ENCODE data around the gene SMIM36.
"Not testable (repeated sequence)": the region's sequence is repeated elsewhere in the genome, so short reads cannot be mapped to it uniquely, and the experiment has no call there.

SMIM36 gene

DNA sequence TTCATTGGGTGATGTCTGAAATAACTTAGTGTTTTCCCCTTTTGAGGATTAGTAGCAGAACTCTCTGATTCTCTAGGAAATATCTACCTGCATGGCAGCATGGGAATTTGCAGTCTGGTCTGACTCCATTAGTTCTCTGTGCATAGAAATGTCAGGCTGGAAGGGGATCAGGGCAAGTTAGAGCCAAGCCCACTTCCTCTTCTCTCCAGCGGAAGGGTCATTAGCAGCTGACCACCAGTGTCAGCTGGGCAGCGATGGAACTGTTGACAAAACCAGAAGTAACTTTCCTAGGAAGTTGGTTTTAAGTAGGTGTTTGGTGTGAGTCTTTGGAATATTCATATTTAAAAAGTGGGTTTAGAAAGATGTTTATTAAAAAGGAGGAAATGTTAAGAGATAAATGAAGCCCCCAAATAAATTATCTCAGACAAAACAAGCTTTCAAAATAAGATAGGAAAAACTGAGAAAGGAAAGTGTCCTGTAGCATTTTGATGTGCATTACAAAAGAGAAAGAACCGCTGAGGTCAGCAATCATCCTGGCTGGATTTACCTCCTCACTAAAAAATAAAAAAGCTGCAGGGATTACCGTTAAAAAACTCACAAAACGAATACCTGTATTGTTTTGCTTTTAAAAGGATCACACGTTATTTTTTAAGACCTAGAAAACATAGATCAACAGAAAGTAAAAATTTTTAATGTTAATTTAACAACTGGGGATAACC lies 57.3 kb downstream of the SMIM36 start:
- no peak for DNase-seq

DNA sequence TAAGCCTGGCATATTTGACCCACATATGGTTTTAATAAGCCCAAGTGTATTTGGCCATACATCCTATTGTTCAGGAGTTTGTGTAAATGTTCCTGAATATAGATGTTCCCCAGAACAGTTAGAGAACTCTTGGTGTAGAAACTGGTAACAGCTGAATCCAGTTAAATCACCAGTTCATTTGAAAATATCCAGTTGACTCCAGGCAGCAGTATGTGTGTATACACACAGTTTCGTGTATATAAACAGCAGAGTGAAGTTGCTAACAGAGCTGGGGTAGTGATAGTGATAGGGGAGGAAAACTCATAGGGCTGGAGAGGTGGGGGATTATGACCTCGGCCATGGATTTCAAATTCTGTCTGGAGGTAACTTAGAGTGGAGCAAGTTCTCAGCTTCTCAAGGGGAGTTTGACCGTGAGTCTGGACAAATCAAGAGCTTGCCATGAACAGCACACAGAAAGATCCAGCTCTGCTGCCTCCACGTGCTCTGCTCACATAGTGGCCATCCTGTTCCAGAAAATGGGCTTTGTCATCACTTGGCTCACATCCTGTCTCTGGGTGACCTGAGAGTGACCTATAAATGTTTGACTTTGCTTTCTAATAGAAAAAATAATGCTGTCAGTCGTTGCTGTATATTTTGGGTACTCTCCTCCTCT lies 59.0 kb downstream of the SMIM36 start:
- DNase-seq = no peak

DNA sequence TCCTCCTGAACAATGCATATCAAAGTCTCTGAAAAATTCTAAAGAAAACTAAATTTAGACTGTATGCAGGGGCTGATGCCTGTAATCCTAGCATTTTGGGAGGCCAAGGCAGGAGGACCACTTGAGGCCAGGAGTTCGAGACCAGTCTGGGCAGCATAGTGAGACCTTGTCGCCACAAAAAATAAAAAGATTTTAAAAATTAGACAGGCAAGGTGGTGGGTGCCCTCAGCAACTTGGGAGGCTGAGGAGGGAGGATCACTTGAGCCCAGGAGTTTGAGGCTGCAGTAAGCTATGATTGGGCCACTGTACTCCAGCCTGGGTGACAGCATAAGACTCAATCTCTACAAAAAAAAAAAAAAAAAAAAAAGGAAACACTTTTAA lies 59.5 kb downstream of the SMIM36 start:
- DNase-seq = no peak

DNA sequence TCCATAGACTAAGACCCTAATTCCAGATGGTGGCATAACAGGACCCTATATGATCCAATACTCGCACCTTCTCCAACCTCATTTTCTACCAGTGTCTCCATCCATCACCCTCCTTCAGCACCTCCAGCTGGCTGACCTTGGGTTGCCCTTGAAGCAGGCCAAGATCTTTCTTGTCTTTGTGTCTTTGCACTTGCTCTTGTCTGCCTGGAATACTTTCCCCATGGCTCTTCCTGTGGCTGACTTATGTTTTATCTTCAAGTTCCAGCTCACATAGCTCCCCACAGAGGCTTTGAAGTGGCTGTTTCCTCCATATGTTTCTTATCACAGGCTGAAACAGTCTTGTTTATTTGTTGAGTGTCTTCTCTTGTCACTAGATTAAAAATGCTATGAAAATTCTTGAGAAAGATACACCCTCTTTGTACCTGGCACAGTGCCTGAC lies 60.0 kb downstream of the SMIM36 start:
- DNase-seq = no peak

DNA sequence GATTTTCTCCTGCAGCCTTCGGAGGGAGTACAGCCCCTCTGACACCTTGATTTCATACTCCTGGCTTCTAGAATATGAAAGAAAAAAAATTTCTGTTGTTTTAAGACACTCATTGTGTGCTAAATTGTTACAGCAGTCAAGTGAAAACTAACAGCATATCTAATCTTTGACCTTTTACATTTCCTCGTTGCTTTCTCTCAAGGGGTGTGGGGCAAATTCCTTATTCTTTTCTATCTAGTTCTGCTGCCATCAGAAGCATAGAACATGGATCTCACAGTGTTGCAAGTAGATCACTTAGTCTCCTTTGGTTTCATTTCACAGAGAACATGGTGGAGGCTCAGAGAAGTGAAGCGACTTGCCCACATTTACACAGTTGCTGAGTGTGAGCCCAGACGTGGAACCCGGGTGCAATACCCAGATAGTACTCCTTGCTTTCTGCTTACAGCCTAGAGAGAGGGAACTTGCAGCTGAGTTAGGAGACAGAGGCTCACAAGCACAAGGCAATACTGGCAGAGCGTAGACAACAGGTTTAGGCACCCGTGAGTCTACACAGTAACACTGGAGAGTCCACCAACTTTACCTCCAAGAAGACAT lies 60.9 kb downstream of the SMIM36 start:
- no peak for DNase-seq

DNA sequence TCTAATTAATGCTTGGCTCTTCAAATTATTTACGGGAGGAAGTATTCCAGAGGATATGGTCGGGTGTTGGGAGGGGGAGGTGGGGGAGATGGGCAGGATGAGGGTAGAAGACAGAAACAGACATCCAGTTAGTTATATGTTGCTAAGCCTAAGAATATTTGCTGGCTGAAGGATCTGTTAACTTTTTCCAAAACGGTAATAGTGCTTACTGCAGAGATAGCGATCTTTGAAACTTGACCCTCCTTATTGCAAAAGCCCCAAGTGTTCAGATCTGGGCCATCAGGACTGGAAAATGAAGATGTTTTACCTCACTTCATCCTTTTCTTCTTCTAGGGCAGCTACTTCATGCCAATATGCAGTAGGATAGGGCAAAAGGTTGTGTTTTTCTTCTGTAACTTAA lies 62.6 kb downstream of the SMIM36 start:
- no peak for DNase-seq

DNA sequence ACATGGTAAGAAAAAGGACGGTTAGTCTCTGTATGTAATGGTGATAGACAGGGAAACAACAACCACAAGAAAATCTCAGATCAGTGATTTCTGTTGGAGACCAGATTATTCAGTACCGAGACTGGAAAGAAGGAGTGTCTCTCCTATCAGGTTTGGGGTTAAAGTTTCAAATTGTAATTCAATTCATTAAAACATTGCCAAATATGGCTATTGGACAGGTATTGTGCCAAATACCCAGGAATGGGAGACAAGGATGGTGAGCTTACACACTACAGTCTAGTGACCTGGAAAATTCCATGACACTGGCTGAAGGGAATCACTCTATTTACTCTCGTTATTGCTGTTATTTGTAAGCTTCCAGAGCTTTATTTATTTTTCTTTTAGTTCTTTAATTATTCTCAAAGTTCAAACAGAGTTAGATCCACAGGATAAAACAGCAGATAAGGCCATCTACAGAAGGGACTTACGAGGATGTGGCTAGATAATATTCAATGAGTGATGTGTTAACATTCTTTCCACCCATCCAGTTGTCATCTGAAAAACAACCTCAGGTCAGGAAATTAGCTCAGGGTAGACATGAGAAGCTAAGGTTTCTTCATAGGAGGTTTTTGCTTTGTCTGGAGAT lies 64.6 kb downstream of the SMIM36 start:
- no peak for DNase-seq

DNA sequence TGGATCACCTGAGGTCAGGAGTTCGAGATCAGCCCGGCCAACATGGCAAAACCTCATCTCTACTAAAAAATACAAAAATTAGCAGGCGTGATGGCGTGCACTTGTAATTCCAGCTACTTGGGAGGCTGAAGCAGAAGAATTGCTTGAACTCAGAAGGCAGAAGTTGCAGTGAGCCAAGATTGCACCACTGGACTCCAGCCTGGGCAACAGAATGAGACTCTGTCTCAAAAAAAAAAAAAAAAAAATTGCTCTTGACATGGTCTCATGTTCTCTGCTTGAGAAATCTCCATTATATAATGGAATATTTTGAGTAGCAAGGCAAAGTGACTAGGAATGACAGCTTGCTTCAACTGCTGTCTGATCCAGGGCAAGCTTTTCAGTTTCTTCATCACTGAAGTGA lies 65.2 kb downstream of the SMIM36 start:
- DNase-seq = not testable (repeated sequence)

DNA sequence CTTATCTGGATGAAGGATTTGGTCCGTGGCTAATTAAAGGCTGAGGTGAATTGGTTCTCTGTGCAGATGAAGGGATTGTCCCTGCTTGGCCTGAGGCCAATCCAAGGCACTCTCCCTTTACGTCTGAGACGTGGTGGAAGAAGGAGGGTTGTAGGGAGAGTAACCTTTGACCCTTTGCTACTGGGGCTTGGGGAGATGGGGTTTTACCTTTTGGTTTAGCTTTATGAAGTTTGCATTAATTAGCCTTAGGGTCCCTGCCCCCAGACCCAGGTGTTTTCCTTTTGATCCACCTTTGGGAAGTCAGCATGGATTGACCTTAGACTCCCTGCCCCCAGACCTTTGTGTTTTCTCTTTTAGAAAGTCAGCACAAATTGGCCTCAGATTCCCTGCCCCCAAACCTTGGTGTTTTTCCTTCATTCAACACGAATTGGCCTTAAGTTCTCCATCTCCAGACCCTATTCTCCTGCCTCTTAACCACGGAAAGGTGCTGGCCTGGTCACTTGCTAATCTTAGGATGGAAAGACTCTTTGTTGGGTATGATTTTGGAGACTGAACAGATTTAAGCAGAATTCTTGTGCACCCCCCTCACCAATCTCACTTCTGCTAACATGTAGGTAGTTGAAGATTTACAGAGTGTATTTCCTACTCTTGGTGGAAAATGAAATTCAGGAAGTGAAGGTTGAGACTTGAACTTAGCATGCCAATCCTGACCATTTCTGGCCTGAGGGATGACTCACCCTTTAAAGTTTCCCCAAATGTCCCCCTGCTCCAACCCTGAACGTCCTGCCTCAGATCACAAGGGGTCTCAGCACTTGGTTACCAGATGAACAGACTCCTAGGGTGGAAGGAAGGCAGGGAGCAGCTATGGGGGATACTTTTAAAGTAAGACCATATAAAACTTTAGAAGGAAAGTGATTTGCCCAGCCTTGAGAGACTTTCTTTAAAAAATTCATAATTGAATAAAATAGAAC lies 66.5 kb downstream of the SMIM36 start:
- no peak for DNase-seq

DNA sequence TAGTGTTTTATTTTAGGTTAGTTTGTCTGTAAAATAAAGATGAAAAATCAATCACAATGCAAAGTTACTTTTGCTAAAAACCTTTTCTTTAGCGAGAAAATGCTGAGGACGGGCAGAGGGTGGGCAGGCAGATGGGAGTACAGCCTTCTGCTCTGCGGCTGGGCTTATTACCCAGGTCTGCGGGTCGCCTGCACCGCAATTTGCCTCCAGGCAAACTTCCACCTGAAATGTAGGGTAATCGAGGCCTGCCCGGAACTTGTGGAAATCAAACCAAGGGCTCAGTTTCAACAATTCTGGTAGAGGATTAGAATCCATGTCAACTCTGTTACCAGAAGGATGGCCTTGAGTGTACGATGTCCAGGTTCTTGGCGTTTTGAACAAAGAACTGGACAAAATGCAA lies 67.3 kb downstream of the SMIM36 start:
- DNase-seq = no peak

DNA sequence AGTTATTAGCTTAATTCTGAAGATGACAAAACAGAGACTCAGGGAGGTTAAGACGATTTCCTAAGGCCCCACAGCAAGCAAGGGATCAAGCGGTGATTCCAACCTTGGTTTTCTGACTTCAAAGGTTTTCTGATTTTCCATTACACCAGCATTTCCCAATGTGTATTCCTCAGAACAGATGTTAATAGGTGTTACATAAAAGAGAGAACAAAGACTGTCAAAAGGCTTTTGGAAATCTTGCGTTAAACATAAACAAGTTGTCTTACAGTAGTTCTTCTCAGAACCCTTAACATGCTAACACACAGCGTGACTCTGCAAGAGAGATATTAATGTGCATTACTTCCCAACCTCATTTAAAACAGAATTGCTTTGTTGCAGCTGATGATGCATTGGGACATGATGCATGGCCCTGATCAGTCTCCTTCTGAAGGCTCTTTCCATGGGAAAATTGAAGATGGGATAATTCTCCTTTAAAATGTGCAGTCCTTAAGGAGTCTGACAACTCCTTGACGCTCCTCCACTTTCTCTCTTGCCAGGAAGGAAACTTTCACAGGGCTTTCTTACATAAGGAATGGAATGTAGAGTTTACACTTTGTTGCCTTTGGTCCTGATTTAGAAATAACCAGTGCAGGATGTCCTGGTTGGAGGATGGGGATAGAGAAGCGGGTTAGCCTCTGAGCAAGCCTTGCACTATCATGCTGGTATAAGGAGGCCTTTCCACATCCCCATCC lies 68.1 kb downstream of the SMIM36 start:
- no peak for DNase-seq

DNA sequence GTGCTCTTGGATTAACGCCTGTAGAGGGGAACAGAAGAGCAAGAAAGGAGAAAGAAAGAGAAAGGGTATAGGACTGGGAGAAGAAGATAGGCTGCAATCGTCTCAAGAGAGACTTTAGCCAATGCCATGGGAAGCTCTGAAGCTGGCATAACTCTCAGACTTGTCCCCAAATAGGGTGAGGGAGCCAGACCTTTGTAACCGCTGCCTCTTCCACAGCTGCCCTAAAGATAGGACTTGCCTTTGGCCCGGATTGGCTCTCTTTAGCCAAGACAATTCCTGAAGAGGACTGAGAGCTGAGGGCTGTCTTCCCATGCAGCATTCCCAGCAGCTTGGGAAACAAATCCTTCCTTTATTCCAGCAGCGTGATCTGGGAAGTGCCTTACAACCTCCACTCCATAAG lies 68.8 kb downstream of the SMIM36 start:
- no peak for DNase-seq

DNA sequence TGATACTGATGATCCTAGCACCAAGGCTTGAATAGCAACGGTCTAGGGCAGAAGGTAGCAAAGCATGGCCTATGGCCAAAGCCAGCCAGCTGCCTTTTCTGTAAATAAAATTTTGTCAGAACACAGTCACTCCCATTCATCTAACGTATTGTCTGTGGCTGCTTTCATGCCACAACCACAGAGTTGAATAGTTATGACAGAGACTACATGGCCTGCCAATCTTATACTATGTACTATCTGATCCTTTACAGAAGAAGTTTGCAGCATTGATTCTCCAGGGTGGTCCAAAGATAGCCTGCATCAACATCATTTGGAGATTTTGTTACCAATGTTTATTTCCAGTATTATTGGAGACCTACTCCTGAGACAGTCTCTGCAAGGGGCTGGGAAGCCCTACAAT lies 69.7 kb downstream of the SMIM36 start:
- no peak for DNase-seq

DNA sequence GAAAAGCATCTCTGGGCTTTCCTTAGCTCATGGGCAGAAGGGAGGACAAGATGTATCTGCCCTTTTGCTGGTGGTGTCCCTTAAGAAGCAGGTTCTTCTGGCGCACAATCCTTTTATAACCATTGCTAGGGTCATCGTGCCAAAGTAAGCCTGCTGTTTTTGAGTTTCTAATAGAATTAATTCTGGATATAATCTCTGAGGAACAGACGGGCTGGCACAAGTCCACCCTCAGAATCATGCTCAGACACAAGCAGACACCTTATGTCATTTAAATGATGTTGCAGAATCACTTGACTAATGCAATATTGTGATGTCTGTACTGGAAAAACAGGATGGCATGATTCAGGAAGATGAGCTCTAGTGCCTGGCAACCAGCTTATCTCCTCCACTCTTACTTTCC lies 70.9 kb downstream of the SMIM36 start:
- DNase-seq = no peak

DNA sequence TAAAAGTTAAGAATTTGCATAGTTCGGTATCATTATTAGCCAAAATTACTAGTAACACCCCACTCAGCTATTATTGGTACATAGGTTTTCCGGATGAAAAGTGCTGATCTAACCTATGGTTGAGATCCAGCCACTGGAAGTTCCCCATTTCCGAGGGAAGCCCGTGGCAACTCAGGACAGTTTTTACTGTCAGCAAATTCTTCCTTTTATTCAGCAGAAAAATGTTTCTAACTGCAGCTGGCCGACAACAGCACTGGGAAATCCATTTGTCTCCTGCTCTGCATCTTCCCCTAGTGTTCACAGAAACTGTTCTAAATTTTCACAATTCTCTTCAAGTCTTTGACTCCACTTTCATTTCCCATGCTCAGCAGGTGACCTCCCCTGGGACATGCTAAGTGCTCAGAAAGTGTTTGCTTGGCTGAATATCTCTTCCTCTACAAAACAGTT lies 74.1 kb downstream of the SMIM36 start:
- DNase-seq = no peak

DNA sequence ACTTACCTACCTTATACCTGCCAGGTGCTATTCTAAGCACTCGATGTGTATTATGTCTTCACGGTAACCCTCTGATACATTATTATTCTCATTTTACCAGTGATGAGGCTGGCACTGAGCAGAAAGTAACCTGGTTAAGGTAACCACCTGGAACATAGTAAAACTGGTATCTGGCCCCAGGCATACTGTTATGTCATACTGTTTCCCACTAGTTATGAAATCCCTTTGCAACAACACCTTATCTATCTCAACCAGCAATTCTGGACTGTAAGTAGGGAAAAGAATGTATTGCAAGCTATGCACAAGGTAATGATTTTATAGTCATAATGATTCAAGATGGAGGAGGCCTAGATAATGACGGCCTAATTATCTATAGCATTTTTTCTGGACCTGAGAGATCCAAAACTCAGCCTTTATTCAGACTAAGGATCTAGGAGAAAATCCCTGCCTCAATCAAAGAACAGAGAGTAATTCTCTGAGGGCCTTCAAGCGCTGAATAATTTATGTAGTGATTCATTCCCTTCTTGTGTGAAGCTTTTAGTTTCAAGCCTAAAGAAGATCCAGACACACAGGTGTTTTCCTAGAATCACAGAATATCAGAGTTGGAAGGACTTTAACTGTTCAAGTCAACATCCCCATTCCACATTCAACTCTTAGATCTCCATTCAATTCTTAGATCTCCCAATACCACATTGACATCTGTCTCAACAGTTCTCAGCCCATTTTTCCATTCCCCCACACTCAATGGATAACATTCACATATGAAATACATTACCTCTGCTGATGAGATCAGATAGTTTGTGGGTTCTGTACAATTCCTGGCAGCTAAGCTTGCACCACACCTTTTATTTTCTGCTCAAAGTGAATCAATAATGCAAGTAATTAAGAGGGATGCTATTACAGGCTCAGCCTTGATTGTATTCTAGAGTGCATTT lies 74.8 kb downstream of the SMIM36 start:
- no peak for DNase-seq

DNA sequence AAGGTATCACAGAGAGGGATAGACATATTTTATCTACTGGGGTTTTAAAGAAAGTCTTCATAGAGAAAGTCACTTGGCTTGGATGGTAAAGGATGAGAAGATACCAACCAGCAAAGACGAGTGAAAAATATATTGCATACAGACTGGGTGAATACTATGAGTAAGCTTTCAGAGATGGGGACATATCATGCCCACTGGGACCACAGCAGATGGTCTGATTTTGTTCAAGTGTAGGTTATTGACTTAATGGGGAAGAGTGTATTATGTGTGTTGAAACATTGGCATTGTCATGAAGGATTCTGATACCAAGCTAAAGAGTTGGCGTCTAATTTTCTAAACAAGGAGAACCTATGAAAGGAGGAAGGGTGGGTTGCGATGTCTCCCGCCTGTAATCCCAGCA lies 75.8 kb downstream of the SMIM36 start:
- no peak for DNase-seq

DNA sequence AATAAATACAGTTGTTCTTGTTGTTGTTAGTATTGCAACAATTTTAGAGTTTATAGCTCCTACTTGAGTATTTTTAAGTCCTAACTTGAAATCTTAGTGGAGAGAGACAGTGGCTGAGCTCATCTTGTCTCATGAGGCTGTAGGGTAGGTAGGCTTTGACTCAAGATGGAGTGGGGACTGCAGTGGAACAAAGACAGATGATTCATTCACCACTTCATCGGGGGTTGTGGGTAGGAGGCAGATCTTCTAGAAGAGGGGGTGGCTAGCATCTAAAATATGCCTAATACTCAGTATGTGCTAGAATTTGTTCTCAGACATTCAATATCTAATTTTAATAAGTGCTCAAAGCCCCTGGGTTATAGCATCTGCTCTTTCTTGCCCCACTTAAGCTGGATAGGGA lies 76.5 kb downstream of the SMIM36 start:
- no peak for DNase-seq

DNA sequence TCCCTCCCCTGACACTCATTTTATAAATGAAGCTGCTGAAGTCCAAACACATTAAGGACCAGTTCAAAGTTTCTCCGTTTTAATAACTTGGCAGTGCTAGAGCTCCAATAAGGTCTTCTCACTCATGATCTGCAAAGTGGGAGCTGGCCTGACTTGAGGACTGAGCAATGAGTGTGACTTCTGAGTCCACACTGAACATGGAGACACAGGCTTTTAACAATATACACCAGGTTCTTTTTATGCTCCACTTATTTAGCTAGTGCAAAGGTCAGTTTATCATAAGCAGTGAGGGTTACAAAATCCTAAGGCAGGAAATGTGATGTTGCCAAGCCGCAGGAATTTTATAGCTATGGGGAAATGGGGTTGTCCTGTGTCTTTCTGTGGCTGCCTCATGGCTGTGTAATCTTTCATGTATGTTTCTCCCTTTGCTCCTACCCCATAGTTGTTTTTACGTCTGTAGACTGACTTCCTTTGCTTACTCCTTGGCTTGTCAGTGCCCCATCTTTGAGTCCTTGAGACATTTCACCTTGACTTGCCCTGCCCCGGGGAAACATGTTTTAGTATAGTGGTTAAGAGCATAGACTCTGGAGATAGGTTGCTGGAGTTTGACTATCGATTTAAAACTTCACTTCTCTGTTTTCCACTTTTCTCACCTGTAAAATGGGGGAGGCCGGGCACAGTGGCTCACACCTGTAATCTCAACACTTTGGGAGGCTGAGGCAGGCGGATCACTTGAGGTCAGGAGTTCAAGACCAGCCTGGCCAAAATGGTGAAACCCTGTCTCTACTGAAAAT lies 77.4 kb downstream of the SMIM36 start:
- no peak for DNase-seq

DNA sequence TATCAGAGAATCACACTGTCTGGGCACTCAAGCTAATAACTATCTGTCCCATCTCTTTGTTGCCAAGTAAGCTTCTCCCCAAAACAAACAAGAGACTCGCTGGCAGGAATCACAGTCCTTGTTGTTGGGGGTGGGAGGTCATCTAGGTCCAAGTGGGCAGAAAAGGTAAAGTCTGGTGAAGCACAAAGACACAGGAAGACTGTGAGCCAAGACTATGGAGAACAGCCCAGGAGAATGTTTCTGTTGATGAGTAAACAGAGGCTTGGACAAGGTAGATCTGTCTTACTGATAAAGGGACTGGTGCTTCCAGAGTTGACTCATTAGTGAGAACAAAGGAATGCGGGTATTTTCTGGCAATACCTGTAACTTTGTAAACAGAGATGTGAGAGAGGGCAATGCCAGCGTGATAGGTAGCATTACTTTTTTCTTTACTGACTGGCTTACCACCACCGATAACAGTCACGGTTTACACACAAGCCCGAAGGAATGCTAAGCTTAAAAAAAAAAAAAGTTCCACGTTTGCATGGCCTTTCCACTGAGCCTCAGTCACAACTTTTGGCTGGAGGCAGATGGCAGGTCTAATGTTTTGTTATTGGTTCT lies 78.1 kb downstream of the SMIM36 start:
- no peak for DNase-seq

Data from NCI-H345 (cell line).